ENCODE results near the gene CAPN9. TPM values are rescaled to one million over a fixed set of nuclear protein-coding genes. Genes with fewer than 3 reads are reported as not detected.
A peak's percentile ranks its signal among the peaks of the same experiment; 100 is the strongest.

CAPN9 gene
- total RNA-seq, 1 donor from 2014 or later = 0.78 TPM

- TF ChIP-seq CTCF (IDR thresholded peaks at IDR 0.05; ENCODE audit: unreplicated experiment) = no peak
- peaks cover 15% of the 10 kb centered on the region for H3K4me1 Mint-ChIP-seq
- peak overlapping the region; percentile 3 for H3K27ac Mint-ChIP-seq
- no peak overlapping the region for H3K4me3 Mint-ChIP-seq
- H3K27me3 Mint-ChIP-seq (ENCODE audit: low read depth) = peaks cover 14% of the 10 kb centered on the region
- H3K9me3 Mint-ChIP-seq = no peaks in the 10 kb centered on the region
- no peak for DNase-seq (ENCODE audit: low spot score in 2 of 2, unreplicated experiment in 2 of 2)
- H3K36me3 Mint-ChIP-seq = no peaks in the 10 kb centered on the region
Observed at GRCh38 chr1:230758709-230759368, 11.7 kb downstream of the CAPN9 start.

- Mint-ChIP-seq H3K4me1 (peaks cover 15% of the 10 kb centered on the region), H3K4me3 (no peak overlapping the region), H3K27ac (no peak overlapping the region), H3K27me3 (ENCODE audit: low read depth) (peaks cover 14% of the 10 kb centered on the region), H3K36me3 (no peaks in the 10 kb centered on the region), H3K9me3 (peaks cover 5% of the 10 kb centered on the region)
- no peak for TF ChIP-seq CTCF (IDR thresholded peaks at IDR 0.05; ENCODE audit: unreplicated experiment)
- no peak for DNase-seq (ENCODE audit: low spot score in 2 of 2, unreplicated experiment in 2 of 2)
Observed at GRCh38 chr1:230759369-230760065, 12.3 kb downstream of the CAPN9 start.

GRCh38 chr1:230760360-230760827 is 13.2 kb downstream of the CAPN9 start:
- peaks cover 15% of the 10 kb centered on the region for H3K4me1 Mint-ChIP-seq
- no peak for TF ChIP-seq CTCF (IDR thresholded peaks at IDR 0.05; ENCODE audit: unreplicated experiment)
- H3K36me3 Mint-ChIP-seq = no peaks in the 10 kb centered on the region
- H3K27ac Mint-ChIP-seq = no peak overlapping the region
- no peak for DNase-seq (ENCODE audit: low spot score in 2 of 2, unreplicated experiment in 2 of 2)
- no peak overlapping the region for H3K4me3 Mint-ChIP-seq
- peaks cover 9% of the 10 kb centered on the region for H3K9me3 Mint-ChIP-seq
- H3K27me3 Mint-ChIP-seq (ENCODE audit: low read depth) = peaks cover 14% of the 10 kb centered on the region

- Mint-ChIP-seq H3K36me3 (no peaks in the 10 kb centered on the region), H3K27me3 (ENCODE audit: low read depth) (peaks cover 13% of the 10 kb centered on the region), H3K4me3 (no peak overlapping the region), H3K27ac (no peak overlapping the region), H3K4me1 (peaks cover 15% of the 10 kb centered on the region), H3K9me3 (peaks cover 13% of the 10 kb centered on the region)
- no peak for DNase-seq (ENCODE audit: low spot score in 2 of 2, unreplicated experiment in 2 of 2)
- TF ChIP-seq CTCF (IDR thresholded peaks at IDR 0.05; ENCODE audit: unreplicated experiment) = no peak
Observed at GRCh38 chr1:230761443-230762167, 14.4 kb downstream of the CAPN9 start.

GRCh38 chr1:230763927-230764591 is 16.9 kb downstream of the CAPN9 start:
- Mint-ChIP-seq H3K4me1 (peaks cover 15% of the 10 kb centered on the region), H3K9me3 (peaks cover 14% of the 10 kb centered on the region), H3K27ac (no peak overlapping the region), H3K4me3 (no peak overlapping the region), H3K27me3 (ENCODE audit: low read depth) (peaks cover 13% of the 10 kb centered on the region), H3K36me3 (no peaks in the 10 kb centered on the region)
- no peak for TF ChIP-seq CTCF (IDR thresholded peaks at IDR 0.05; ENCODE audit: unreplicated experiment)
- DNase-seq (ENCODE audit: low spot score in 2 of 2, unreplicated experiment in 2 of 2) = no peak
